ENCODE measurements around the gene FRMPD4. TPM values are rescaled to one million over a fixed set of nuclear protein-coding genes. Genes with fewer than 3 reads are reported as not detected.
"Not testable (repeated sequence)": the region's sequence is repeated elsewhere in the genome, so short reads cannot be mapped to it uniquely, and the experiment has no call there.

The FRMPD4 gene
- not detected in 2 replicates for total RNA-seq (2014; rRNA removed; shearing (Covaris generic))

DNA sequence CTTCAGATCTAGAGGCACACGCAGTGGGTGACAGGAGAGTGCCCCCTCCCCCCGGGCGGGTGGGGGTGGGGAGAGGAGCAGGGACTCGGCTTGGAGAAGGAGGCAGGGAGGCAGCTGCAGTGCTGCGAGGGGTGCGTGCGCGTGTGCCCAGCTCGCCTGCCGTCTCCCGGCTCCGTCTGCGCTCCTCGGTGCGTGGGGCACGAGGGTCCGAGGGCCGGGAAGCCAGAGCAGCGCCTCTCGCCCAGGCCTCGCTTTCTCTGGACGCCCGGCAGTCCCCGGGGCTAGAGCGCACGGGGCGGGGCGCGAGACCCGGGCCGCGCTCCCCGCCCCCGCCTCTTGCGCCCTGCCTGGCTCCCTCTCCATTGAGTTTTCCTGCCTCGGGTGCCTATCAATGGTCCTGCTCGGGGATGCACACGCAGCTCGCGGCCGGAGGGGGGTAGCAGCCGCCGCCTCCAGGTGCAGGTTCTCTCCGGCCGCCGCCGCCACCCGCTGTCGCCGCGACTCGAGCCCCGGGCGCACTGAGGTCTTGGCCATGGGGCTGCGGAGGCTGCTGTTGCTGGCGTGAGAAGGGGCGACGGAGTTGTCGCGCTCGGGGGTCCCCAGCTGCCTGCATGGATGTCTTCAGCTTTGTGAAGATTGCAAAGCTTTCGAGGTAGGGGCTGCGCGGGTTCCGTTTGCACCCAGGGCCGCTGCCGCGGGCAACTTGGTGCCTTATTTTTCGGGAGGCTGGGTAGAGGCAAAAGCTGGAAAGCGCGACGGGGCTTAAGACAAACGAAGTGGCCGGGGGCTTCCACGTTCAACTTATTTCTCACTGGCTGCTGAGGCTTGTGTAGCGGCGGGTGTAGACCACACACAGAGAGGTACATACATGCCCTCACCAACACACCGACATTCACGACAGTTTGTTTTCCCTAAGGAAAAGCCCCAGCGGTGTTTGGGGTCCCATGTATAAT is at the start of gene FRMPD4:
Gene FRMPD4, plus strand, starts transcription at position 113 of the 953 bp plus-strand sequence. Its CDS starts 499 bp downstream, at position 612.
- DNase-seq (ENCODE audit: low spot score): no peak

DNA sequence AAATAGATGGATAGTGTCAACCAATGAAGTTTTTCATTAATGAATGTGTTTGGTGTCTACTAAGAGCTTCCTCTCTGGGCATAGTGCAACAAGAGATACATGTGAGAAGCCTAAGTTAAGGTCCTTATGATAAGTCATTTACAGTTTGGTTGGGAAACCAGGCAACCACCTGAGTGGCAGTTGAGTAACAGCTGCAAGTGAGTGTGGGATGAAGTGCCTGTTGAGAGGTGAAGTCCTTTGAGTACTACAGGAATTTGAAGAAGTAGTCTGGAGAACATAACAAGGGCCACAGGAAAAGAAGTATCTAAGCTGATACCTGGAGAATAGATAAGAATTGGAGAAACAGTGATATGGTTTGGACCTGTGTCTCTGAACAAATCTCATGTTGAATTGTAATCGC is 48.5 kb upstream of the FRMPD4 start:
- DNase-seq (ENCODE audit: low spot score): no peak

DNA sequence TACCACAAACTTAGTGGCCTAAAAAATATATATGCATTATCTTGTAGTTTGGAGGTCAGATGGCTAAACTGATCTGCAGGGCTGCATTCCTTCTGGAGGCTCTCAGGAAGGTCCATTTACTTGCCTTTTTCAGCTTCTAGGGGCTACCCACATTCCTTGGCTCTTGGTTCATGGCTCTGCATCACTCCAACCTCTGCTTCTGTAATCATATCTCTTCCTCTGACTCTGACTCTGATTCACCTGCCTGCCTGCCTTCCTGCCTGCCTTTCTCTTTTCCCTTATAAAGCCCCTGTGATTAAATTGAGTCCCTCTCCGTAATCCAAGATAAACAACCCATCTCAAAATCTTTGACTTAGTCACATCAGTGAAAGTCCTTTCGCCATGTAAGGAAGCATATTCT is 25.0 kb upstream of the FRMPD4 start:
- DNase-seq (ENCODE audit: low spot score): no peak

GRCh38 chrX:12115377-12115776 is 22.9 kb upstream of the FRMPD4 start:
- peak; percentile 12 for DNase-seq (ENCODE audit: low spot score)

- DNase-seq (ENCODE audit: low spot score): no peak
Observed at GRCh38 chrX:12118134-12118533, 20.1 kb upstream of the FRMPD4 start.

DNA sequence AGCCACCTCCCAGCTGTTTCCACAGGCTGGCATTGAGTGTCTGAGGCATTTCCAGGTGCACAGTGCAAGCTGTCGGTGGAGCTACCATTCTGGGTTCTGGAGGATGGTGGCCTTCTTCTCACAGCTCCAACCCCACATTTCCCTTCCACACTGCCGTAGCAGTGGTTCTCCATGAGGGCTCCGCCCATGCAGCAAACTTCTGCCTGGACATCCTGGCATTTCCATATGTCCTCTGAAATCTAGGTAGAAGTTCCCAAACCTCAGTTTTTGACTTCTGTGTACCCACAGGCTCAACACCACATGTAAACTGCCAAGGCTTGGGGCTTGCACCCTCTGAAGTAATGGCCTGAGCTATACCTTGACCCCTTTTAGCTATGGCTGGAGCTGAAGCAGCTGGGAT is 10.3 kb upstream of the FRMPD4 start:
- DNase-seq (ENCODE audit: low spot score): no peak

DNA sequence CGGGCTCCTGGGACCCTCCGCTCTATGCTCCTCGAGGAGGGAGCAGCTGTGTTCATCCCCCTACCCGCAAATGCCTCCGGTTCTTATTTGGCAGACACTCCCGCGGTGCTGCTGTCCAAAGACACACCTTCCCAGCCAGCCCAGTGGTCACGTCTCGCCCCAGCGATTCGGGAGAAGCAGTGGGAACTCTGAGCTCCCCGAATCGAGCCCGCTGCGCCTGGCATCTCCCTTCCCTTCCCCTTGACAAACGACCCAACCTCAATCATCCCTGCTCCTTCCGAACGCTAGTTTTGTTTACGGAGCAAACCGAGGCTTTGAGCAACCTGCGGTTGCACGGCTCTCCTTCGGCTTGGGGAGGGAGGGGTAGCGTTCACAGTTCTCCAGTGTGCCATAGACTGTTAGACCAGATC is 317 bp upstream of the FRMPD4 start:
- DNase-seq (ENCODE audit: low spot score): no peak

GRCh38 chrX:12139934-12140611 is 1.8 kb downstream of the FRMPD4 start:
- DNase-seq (ENCODE audit: low spot score): no peak

GRCh38 chrX:12141511-12141910 is 3.2 kb downstream of the FRMPD4 start:
- no peak for DNase-seq (ENCODE audit: low spot score)

GRCh38 chrX:12142661-12143060 is 4.4 kb downstream of the FRMPD4 start:
- DNase-seq (ENCODE audit: low spot score): no peak

GRCh38 chrX:12145402-12145801 is 7.1 kb downstream of the FRMPD4 start:
- no peak for DNase-seq (ENCODE audit: low spot score)

DNA sequence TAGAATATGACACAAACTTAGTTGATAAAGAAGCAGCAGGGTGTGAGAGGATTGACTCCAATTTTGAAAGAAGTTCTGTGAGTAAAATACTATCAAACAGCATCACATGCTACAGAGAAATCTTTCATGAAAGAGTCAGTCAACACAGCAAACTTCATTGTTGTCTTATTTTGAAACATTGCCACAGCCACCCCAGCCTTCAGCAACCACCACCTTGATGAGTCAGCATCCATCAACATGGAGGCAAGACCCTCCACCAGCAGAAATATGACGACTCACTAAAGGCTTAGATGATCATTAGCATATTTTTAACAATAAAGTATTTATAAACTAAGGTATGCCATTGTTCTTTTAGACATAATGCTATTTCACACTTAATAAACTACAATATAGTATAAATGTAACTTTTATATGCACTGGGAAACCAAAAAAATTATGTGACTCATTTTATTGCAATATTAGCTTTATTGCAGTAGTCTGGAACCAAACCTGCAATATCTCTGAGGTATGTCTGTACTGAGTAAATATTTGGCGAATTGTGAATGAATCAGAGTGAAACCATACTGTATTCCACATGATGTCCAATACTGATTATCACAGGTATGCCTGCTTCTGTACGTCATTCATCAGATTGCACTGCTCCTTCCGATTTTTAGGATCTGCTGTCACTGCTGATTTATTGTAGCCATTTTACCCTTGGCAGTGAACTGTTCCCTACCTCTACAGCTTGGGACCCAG is 11.6 kb downstream of the FRMPD4 start:
- DNase-seq (ENCODE audit: low spot score): no peak

- DNase-seq (ENCODE audit: low spot score): no peak
Observed at GRCh38 chrX:12153317-12153716, 15.0 kb downstream of the FRMPD4 start.

GRCh38 chrX:12153741-12154140 is 15.5 kb downstream of the FRMPD4 start:
- DNase-seq (ENCODE audit: low spot score): no peak

DNA sequence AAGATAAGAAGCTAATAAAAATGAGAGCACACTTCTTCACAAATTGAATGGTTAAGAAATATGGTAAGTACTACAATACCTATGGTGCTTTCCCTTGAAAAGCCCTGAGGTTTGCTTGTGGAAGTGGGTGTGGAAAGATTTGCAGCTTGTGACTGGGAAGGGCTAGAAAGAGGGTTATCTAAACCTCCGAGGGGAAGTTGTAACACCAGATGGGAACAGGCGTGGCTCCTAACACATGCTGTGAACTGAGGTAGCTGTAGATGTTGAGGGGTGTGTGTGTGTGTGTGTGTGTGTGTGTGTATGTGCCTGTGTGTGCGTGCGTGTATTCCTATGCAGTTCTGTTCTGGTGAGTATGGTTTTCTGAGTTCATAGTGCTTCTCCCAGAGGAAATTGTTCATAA is 21.5 kb downstream of the FRMPD4 start:
- no peak for DNase-seq (ENCODE audit: low spot score)

DNA sequence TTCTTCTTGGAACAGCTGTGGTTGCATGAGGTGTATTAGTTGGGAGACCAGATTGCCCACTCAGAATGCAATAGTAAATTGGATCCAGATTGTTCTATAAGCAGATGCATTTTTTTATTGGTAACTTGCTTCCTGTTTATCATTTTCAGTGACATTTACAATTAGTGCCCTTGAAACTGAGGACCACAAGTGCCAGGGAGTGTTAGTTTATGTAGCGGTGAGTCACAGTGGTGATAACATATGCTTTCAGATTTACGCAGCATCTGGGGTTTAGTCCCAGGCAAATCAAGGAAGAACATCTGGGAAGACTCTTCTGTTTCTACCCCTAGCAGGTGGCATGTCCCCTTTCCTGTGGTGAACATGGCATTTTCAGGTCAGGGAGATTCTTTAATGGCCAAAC is 24.1 kb downstream of the FRMPD4 start:
- DNase-seq (ENCODE audit: low spot score): no peak

DNA sequence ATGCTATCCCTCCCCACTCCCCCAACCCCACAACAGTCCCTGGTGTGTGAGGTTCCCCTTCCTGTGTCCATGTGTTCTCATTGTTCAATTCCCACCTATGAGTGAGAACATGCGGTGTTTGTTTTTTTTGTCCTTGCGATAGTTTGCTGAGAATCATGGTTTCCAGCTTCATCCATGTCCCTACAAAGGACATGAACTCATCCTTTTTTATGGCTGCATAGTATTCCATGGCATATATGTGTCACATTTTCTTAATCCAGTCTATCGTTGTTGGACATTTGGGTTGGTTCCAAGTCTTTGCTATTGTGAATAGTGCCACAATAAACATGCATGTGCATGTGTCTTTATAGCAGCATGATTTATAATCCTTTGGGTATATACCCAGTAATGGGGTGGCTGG is 25.9 kb downstream of the FRMPD4 start:
- DNase-seq (ENCODE audit: low spot score): not testable (repeated sequence)

GRCh38 chrX:12170755-12171154 is 32.5 kb downstream of the FRMPD4 start:
- DNase-seq (ENCODE audit: low spot score): no peak

DNA sequence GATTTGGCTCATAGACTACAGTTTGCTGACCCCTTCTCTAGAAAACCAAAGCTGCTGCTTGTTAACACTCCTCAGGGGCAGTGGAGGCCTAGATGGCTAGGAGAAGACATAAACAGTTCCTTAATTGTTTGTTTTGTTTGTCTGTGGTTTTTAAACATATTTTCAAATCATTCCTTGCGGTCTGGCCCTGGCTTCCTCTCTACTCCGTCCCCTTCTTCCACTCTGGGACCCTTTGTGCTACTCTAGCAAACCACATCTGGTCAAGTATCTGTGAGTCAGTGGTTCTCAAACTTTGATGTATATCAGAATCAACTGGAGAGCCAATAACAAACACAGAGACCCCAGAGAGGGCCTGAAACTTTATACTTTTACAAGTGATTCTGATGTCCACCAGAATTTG is 36.1 kb downstream of the FRMPD4 start:
- no peak for DNase-seq (ENCODE audit: low spot score)

GRCh38 chrX:12197030-12197429 is 58.8 kb downstream of the FRMPD4 start:
- DNase-seq (ENCODE audit: low spot score): no peak

- DNase-seq (ENCODE audit: low spot score): no peak
Observed at GRCh38 chrX:12206413-12206812, 68.1 kb downstream of the FRMPD4 start.

GRCh38 chrX:12210196-12210815 is 72.0 kb downstream of the FRMPD4 start:
- DNase-seq (ENCODE audit: low spot score): no peak

All from HT-29 (cell line).